GM03348 (cell line): ENCODE results near the gene CIDEC.

Source experiments
- DNase-seq: peaks from one replicate; pipeline ENCODE4 v3.0.0; 2012; ENCODE audit warnings: low spot score

CIDEC gene

DNA sequence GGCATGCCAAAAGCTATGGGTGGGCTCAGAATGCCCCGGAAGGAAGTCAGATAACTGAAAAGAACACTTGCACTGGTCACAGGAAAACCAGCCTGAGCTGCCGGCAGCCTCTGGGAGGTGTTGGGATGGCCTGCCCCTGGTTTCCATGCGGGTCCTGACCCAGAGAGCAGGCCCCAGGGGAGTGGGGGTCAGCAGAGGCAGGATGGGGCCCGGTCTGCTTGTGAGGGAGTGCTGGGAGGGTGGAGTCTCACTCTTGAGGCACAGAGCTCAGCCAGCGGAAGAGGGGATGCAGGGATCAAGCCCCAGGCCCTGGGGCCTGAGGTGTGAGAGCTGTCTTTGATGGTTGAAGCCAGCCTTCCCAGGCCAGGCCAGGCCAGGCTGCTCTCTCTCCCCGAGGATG is 33.8 kb downstream of the CIDEC start:
- no peak for DNase-seq

DNA sequence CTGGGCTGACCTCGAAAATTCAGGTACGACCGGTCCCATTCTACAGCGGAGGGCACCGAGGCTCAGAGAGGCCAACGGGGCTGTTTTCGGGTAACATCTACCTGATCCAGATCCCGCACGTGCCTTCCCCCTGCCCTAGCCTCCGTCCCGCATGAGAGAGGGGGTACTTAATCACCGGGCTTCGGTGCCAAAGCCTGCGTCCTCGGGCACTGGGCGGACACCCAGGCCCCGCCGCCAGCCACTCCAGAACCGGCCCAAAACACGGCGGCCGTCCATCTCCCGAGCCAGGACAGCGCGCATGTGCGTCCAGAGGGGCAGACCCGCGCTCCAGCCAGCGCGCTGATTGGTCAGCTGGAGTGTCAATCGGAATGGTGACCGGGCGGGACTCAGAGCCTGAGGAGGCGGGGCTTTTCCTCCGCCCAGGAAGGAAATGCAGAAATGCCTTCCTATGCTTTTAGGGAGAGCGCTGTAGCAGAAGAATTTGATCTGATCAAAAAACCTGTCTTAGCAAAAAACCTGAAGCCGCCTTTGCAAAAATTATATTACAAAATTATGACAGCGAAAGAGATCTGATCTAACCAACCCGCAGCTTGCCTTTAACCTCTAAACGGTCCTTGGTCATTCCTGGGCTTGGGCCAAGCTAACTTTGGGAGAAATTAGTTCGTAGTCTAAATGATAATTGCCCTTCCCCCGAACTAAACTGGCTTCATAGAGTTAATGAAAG is 36.2 kb downstream of the CIDEC start, which contains the start of gene RPUSD3:
Gene RPUSD3 (minus strand): TSS at position 294 of the 724 bp plus-strand sequence. CDS start 18 bp downstream, at position 276.
- DNase-seq = peak; percentile 100

DNA sequence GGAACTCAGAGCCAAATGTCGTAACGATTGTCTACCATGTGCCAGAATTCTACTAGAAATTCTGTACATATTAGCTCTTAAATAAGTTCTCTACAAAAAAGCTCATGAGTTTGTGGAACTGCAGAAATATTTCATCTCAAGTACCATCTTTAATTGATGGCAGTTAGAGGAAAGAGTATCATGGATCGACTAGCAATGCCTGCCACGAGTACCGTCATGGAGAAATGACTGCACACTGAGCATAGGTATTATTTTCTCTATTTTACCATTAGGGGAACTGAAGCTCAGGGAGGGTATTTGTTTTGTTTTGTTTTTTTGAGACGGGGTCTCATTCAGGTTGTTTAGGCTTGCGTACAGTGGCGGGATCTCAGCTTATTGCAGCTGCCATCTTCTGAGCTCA is 39.0 kb downstream of the CIDEC start:
- no peak for DNase-seq

DNA sequence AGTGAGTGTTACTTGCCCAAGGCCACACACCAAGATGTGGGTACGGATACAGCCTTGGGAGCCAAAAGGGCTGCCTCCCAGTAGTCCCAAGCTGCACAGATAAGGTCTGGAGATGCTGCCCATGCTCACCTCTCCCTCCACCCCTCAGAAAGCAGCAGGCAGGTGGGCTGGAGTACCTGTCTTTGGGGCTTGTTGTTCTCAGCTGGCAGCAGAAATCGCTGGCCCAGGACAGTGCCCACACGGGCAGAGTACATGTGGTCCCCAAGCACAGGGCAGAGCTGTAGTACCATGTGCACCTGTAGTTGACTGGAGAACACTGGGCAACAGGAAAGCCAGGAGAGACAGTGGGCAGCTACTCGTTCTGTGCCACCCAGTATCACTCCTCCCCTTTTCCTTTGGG is 41.2 kb downstream of the CIDEC start:
- DNase-seq = no peak

DNA sequence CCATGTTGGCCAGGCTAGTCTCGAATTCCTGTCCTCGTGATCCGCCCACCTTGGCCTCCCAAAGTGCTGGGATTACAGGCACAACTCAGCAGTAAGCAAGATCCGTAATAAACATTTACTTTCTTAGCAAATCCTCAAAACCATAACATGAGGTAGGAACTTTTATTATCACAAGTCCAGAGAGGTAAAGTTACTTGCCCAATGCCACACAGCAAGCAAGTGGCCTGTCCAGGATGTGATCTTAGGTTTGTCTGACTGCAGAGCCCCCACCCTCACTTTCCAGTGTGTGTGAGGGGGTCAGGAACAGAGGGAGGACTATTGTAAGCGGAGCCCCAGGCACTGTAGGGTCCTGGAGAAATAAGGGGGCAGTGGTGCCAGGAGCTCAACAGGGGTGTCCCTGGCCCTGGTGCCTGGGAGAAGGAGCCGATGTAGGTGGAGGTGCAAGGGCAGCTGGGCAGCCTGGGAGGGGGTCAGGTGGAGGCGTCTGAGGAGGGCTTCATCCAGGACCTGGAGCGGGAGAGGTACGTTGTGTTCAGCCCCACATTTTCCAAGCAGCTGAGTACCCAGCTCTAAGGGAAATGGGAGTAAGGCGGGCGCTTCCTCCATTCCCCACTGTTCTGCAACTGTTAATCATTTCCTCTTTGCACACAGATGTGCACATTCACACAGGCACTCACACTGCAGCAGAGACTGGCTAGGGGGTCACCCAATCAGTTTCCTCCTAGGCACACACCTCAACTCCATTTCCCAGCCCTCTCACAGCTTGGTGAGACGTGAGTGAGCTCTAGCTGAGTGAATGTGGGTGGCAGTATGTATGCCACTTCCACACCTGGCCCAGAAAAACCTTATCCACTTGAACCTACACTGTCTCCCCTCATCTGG is 42.1 kb downstream of the CIDEC start:
- no peak for DNase-seq

DNA sequence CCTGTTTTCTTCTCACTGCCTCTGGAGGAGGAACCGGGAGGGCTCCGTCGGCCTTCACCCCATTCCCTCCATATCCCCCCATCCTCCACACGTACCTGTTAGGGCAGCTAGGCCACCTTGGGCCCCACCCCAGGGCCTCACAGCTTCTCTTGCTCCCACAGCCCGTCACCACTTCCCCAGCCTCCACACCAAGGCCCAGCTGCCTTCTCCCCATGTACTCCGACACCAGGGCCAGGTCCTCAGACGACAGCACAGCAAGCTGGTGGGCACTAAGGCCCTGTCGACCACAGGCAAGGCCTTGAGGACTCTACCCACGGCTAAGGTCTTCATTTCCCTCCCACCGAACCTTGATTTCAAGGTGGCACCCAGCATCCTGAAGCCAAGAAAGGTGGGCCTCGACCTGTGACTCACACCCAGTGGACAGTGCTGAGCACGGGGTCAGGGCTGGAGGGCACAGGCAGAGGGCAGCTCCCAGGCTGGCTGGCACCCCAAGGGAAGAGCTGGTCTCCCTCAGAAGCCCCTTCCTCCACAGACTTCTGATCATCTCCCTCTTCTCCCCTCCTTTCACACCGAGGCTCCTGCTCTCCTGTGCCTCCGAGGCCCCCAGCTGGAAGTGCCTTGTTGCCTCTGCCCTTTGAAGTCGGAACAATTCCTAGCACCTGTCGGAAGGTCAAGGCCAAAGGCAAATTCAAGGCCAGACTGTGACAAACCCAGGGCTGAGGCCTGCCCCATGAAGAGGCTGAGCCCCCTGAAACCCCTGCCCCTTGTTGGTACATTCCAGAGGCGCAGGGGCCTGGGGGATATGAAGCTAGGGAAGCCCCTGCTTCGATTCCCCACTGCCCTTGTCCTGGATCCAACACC is 45.3 kb downstream of the CIDEC start:
- DNase-seq = no peak

DNA sequence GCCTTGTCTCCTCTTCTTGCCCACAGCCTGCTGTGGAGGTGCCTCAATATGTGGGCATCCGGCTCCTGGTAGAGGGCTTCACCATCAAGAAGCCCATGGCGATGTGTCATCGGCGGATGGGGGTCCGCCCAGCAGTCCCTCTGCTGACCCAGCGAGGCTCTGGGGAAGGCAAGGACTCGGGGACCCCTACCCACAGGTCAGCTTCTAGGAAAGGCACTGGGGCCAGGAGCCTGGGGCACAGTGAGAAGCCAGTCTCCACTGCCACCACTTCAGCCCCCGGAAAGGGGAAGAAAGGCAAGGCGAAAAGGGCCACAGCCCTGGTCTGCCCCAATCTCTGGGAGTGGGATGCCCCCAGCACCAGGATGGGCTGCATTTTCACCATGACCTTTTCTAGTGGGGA is 47.0 kb downstream of the CIDEC start:
- no peak for DNase-seq

DNA sequence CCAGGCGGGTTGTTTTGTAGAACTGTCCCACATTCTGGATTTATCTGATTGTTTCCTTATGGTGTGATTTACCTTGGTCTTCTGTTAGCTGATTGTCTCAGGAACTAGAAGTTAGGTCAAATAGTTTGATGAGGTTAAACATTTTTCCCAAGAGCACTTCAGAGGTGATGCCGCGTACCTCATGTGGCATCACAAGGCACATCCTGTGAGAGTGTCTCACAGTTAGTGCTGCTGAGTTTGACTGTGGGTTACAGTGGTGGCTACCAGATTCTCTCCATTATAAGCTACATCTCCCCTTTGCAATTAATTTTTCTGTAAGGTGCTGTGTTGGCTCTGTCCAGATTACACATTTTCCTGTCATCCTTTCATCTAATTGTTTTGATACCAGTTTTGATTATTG is 48.8 kb downstream of the CIDEC start:
- DNase-seq = no peak

DNA sequence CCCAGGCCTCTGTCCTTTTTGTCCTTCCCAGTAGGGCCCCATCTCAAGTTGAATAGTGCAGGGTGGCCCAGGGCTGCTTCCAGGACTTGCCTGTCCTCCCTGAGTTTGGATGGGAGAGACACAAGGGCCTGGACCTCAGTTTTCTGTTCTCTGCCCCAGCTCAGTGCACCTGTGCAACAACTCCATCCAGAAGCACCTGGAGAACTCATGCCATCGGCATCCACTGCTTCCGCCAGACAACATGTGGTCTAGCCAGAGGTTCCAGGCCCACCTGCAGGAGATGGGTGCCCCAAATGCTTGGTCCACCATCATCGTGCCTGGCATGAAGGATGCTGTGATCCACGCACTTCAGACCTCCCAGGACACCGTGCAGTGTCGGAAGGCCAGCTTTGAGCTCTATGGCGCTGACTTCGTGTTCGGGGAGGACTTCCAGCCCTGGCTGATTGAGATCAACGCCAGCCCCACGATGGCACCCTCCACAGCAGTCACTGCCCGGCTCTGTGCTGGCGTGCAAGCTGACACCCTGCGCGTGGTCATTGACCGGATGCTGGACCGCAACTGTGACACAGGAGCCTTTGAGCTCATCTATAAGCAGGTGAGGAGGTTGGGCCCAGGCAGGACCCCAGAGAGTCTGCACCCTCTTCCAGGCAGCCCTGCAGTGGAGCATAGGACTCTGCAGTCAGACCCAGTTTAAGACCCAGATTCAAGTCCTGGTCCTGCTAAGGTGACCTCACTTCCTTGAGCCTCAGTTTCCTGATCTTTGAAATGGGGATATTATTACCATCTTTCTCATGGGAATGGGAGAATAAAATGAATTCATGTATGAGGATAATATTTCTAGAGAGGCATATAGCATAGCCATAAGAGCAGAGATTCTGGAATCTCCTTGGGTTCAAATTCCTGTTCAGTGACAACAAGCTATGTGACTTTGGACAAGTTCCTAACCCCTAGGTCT is 51.0 kb downstream of the CIDEC start:
- DNase-seq = no peak

DNA sequence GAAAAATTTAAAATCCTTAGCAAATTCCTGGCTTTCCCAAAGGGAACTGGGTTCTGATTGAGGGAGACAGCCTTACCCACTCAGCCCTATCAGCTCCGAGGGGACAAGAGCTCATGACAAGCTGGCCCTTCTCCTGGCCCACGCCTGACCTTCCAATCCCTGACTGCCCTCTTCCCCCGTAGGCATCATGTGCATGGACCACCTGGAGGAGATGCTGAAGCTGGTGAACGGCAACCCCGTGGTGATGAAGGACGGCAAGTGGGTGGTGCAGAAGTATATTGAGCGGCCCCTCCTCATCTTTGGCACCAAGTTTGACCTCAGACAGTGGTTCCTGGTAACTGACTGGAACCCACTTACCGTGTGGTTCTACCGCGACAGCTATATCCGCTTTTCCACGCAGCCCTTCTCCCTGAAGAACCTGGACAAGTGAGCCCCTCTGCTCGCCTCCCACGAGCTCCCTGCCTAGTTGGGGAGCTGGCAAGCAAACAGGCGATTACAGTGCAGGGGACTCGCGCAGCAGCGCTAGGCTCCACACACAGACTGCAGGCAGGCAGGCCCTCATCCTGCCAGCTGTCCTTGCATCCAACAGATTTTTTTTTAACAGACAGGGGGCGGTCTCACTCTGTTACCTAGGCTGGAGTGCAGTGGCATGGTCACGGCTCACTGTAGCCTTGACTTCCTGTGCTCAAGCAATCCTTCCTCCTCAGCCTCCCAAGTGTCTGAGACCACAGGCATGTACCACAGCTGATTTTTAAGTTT is 53.1 kb downstream of the CIDEC start:
- DNase-seq = no peak

DNA sequence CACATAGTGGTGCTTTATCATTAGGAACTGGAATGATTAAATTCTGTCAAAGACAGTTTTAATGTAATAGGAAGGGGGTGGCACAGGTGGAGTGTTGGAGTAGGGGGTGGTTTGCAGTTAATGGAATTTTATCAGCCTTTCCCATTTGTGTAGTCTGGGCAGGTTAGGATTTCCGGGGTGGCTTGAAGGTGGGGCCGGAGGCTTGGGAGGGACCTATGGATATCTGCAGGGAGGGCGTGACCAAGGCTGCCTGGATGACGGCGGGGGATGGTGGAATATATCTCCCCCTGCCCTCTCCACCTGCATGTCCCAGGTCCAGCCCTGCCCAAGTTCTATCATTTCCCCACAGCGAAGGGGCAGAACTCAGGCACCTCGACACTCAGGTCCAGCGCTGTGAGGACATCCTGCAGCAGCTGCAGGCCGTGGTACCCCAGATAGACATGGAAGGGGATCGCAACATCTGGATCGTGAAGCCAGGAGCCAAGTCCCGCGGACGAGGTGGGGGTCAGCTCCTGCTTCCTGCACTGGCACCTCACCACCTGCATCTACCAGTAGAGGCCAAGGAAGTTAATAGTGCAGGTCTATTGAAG is 54.5 kb downstream of the CIDEC start:
- no peak for DNase-seq

DNA sequence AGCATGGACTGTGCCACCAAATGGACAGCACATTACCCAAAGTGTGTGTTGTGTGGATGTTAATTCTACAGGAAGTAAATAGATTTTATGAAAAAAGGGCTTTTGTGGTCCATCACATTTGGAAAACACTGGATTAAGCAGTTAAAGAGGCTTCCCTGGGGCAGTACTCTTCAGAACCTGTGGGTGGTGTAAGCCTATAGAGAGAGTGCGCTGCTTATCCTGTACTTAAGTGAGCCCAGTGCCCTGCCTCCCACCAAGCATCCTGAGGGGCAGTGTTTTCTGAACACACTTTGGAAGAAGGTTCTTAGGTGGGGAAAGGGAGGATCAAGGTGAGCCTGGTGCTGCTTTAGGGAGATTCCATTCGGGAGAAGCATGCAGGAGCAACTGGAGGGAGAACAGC is 59.1 kb downstream of the CIDEC start:
- no peak for DNase-seq

DNA sequence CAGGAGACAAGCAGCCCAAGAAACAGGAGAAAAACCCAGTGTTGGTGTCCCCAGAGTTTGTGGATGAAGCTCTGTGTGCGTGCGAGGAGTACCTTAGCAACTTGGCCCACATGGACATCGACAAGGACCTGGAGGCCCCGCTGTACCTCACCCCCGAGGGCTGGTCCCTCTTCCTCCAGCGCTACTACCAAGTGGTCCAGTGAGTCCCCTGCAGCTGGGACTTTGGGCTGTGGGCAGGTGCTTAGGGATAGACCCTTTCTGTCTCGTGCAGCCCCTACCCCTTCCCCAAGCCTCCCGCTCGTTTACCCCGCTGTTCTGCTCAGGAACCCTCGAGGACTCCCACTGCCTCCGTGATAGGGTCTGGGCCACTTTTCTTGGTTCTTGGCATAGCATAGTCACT is 59.5 kb downstream of the CIDEC start:
- no peak for DNase-seq

DNA sequence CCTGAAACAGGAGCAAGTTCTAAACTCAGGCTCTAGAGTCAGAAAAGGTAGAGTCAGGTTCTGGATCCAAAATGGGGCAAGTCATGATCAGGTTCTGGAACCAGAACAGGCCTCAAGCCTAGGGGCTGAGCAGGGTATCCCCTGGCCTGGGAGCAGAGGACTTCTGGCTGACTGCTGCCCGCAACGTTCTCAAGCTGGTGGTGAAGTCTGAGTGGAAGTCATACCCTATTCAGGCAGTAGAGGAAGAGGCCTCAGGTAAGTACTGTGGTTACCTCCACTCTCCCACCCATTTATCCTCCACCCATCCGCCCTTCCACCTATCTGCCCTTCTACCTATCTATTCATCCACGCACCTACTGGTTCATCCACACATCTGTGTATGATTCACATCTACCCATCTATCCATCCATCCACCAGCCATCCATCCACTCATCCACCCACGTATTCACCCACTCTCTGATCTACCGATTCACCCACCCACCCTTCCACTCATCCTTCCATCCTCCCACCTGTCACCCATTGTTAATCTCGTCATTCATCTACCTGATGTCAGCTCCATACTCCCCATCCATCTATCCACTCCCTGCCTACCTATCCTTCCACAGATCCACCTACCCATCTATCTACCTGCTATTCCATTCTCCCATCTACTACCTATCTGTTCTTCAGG is 61.3 kb downstream of the CIDEC start:
- no peak for DNase-seq

DNA sequence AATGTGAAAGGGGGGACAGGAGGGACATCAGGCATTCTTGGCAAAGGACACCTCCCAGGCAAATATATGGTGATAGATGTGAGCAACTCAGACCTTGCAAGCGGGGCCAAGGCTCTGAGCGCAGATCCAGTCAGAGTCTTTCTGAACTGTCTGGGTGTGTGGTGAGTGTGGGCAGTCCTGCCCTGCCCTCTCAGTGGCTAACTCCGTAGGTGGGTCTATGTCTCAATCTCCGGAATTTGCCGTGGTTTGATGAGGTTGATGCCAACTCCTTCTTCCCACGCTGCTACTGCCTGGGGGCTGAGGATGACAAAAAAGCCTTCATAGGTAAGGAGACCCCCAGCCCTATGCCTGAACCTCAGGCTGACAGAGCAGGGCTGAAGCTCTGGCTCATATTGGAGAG is 62.6 kb downstream of the CIDEC start:
- DNase-seq = no peak
